Loucy (cell line): Measurements from ENCODE around the gene SLC13A1.

ENCODE experiments used
- H2AFZ ChIP-seq: fragments of 200-600 bp; sonication (generic); 2 replicates; pipeline ENCODE4 v1.6.0; 2016; ENCODE audit warnings: antibody characterized with exemption, mild to moderate bottlenecking, low read length, moderate library complexity
- H3F3A ChIP-seq: fragments of 200-600 bp; 2 replicates; pipeline ENCODE4 v1.6.0; 2016; ENCODE audit warnings: antibody characterized with exemption, low read depth, mild to moderate bottlenecking
- H3K27me3 ChIP-seq: fragments of 200-600 bp; sonication (generic); 2 replicates; pipeline ENCODE4 v1.6.1; 2014; ENCODE audit warnings: low read length, mild to moderate bottlenecking; ENCODE audit not compliant: insufficient read depth, poor library complexity, severe bottlenecking
- H3K36me3 ChIP-seq: fragments of 200-600 bp; sonication (generic); 2 replicates; pipeline ENCODE4 v1.6.1; 2016; ENCODE audit warnings: low read length; ENCODE audit not compliant: insufficient read depth
- H3K4me1 ChIP-seq: fragments of 200-600 bp; sonication (generic); 2 replicates; pipeline ENCODE4 v1.5.1; 2014; ENCODE audit warnings: low read length, mild to moderate bottlenecking; ENCODE audit not compliant: insufficient read depth, poor library complexity, severe bottlenecking
- H3K4me2 ChIP-seq: fragments of 200-600 bp; sonication (generic); 2 replicates; pipeline ENCODE4 v1.6.0; 2014; ENCODE audit warnings: antibody characterized with exemption, low read length, low read depth, mild to moderate bottlenecking; ENCODE audit not compliant: poor library complexity, severe bottlenecking
- H3K4me3 ChIP-seq: fragments of 200-600 bp; sonication (generic); 2 replicates; pipeline ENCODE4 v1.5.1; 2014; ENCODE audit warnings: low read length, mild to moderate bottlenecking, mixed read lengths; ENCODE audit not compliant: poor library complexity, severe bottlenecking
- H3K79me2 ChIP-seq: fragments of 200-600 bp; sonication (generic); 2 replicates; pipeline ENCODE4 v1.6.1; 2014; ENCODE audit warnings: low read length; ENCODE audit not compliant: insufficient read depth
- H3K9ac ChIP-seq: fragments of 200-600 bp; sonication (generic); 2 replicates; pipeline ENCODE4 v1.6.0; 2014; ENCODE audit warnings: mild to moderate bottlenecking, low read depth, low read length, moderate library complexity; ENCODE audit not compliant: poor library complexity, severe bottlenecking
- H3K9me2 ChIP-seq: fragments of 200-600 bp; sonication (generic); replicated peaks from 2 replicates; pipeline ENCODE4 v1.6.1; 2016; ENCODE audit warnings: low read depth, low read length, mixed read lengths
- H3K9me3 ChIP-seq: fragments of 200-600 bp; sonication (generic); 2 replicates; pipeline ENCODE4 v1.6.1; 2014; ENCODE audit warnings: mild to moderate bottlenecking, antibody characterized with exemption, low read length, low read depth; ENCODE audit not compliant: insufficient read depth
- H4K20me1 ChIP-seq: fragments of 200-600 bp; sonication (generic); 2 replicates; pipeline ENCODE4 v1.6.0; 2014; ENCODE audit warnings: antibody characterized with exemption, low read length, mild to moderate bottlenecking; ENCODE audit not compliant: insufficient read depth, poor library complexity, severe bottlenecking
- EZH2phosphoT487 ChIP-seq: fragments of 200-600 bp; IDR thresholded peaks from 2 replicates; pipeline ENCODE4 v1.6.1; 2018; ENCODE audit warnings: antibody characterized with exemption, mild to moderate bottlenecking, moderate library complexity, borderline replicate concordance
- TF ChIP-seq, protein P1 (sequence below): fragments of 200-600 bp; sonication (generic); conservative IDR thresholded peaks from 2 replicates; pipeline ENCODE4 v1.5.1; 2014; ENCODE audit warnings: mild to moderate bottlenecking, antibody characterized with exemption, low read length

SLC13A1 gene

DNA sequence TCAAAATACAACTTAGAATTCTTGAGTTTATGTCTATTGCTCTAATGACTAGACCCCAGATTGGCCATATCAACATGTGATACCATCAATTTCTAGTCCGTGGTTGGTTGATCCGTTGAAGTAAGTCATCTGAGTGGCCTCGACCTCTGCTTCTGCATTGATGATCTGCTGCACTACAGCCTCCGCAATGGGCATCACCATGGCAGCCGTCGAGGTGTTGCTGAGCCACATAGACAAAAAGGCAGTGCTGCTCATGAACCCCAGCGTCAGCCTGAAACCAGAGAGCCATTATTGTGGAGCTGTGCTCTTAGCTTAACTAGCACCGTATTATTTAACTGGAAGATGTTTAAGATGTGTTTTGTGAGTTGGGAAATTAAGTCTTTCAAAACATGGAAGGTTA lies 30.7 kb downstream of the SLC13A1 start:
- Histone ChIP-seq H3F3A (no peaks in the 10 kb centered on the region), H3K36me3 (no peaks in the 10 kb centered on the region), H3K9ac (no peak overlapping the region), H4K20me1 (no peaks in the 10 kb centered on the region), H2AFZ (no peak overlapping the region), H3K9me3 (no peaks in the 10 kb centered on the region), H3K9me2 (no peaks in the 10 kb centered on the region), H3K27me3 (no peaks in the 10 kb centered on the region), H3K4me2 (no peak overlapping the region), H3K4me3 (no peak overlapping the region), H3K4me1 (no peaks in the 10 kb centered on the region), H3K79me2 (no peaks in the 10 kb centered on the region)
- TF ChIP-seq, protein P1, sequence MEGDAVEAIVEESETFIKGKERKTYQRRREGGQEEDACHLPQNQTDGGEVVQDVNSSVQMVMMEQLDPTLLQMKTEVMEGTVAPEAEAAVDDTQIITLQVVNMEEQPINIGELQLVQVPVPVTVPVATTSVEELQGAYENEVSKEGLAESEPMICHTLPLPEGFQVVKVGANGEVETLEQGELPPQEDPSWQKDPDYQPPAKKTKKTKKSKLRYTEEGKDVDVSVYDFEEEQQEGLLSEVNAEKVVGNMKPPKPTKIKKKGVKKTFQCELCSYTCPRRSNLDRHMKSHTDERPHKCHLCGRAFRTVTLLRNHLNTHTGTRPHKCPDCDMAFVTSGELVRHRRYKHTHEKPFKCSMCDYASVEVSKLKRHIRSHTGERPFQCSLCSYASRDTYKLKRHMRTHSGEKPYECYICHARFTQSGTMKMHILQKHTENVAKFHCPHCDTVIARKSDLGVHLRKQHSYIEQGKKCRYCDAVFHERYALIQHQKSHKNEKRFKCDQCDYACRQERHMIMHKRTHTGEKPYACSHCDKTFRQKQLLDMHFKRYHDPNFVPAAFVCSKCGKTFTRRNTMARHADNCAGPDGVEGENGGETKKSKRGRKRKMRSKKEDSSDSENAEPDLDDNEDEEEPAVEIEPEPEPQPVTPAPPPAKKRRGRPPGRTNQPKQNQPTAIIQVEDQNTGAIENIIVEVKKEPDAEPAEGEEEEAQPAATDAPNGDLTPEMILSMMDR: no peak
- no peak for TF ChIP-seq EZH2phosphoT487

DNA sequence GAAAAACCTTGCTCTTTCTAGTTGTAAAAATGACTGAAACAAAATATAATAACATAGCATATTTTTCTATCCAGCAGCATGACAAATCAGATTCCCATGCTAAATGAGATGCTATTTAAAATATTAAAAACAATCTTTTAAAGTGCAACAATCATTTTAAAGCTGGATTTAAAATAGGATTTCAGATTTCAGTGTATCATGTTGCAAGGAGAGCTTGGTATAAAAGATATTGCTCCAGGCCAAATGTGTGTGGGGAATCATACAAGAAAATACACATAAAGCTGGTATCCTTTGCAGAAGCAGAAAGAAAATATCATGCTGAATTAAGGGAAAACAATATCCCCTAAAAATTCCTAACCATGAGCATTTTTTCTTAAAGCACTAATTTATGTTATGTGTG lies 42.2 kb downstream of the SLC13A1 start:
- Histone ChIP-seq H3K36me3 (no peaks in the 10 kb centered on the region), H3F3A (no peaks in the 10 kb centered on the region), H3K4me1 (no peaks in the 10 kb centered on the region), H3K79me2 (no peaks in the 10 kb centered on the region), H4K20me1 (no peaks in the 10 kb centered on the region), H3K4me2 (no peak overlapping the region), H3K27me3 (no peaks in the 10 kb centered on the region), H3K9me3 (no peaks in the 10 kb centered on the region), H2AFZ (no peak overlapping the region), H3K9ac (no peak overlapping the region), H3K9me2 (no peaks in the 10 kb centered on the region), H3K4me3 (no peak overlapping the region)
- TF ChIP-seq, protein P1: no peak
- TF ChIP-seq EZH2phosphoT487: no peak

DNA sequence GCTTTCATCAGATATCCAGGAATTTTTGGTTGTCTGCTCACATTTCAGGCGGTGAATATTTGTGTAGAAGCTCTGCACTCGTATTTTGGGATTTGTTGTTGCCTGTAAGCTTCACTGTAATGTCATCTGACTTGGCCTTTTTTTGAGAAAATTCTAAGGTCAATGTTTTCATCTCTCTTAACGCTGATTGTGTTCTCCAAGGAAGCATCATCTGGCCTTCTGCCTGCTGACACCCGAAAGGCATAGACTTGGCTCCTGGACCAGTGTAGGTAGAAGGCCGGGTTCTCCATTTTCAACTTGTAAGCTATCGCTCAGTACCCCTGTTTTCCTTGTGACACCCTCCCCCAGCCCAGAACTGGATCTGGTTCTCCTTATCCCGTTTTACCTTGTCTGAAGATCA lies 44.2 kb downstream of the SLC13A1 start:
- Histone ChIP-seq H3K36me3 (no peaks in the 10 kb centered on the region), H3K27me3 (no peaks in the 10 kb centered on the region), H3K9me2 (no peaks in the 10 kb centered on the region), H3K4me2 (no peak overlapping the region), H3K9me3 (no peaks in the 10 kb centered on the region), H3K9ac (no peak overlapping the region), H3K4me3 (no peak overlapping the region), H3F3A (no peaks in the 10 kb centered on the region), H3K79me2 (no peaks in the 10 kb centered on the region), H3K4me1 (no peaks in the 10 kb centered on the region), H2AFZ (peak overlapping the region; percentile 43; the same call in 1 of the 2 replicates), H4K20me1 (no peaks in the 10 kb centered on the region)
- TF ChIP-seq, protein P1: no peak
- TF ChIP-seq EZH2phosphoT487: no peak
